K562 (cell line): ENCODE measurements around the gene GPRC5B. TPM values are rescaled to one million over a fixed set of nuclear protein-coding genes. Genes with fewer than 3 reads are reported as not detected.

Experiments
- ATAC-seq: fragments of 200-7000 bp; cut with Tn5 transposase; 3 replicates; pipeline ENCODE4 v1.9.1; 2020; ENCODE audit warnings: moderate library complexity
- BruUV-seq: library from RNA; stranded (reverse); fragments of 400-500 nt; replicated peaks from 2 replicates; lab custom pipeline; 2021; lab: Mats Ljungman, UMichigan
- CTCF ChIA-PET: fragments of 300-600 bp; formaldehyde crosslinking; extraction: SDS; loops from one replicate; lab custom pipeline; 2021; ENCODE audit warnings: low intra/inter-chr PET ratio; lab: Yijun Ruan, JAX
- POLR2A ChIA-PET: fragments of 300-600, 350-650 bp; sonication (Branson Sonifier 250); formaldehyde crosslinking; extraction: SDS; loops from one replicate; lab custom pipeline; 2021; ENCODE audit warnings: antibody characterized with exemption, inconsistent platforms; lab: Yijun Ruan, JAX
- DNase-seq, 4 experiments: peaks; one replicate each; pipeline versions ENCODE4 v3.0.0 to v3.0.0-alpha.2; 2011 to 2018; ENCODE audit warnings: low spot score in 3 of 4, mixed read lengths in 3 of 4; ENCODE audit errors: extremely low read depth in 1 of 4
- FAIRE-seq: peaks from 2 replicates; lab custom pipeline; 2011; peaks lifted over from hg19 to GRCh38; lab: Jason Lieb, UNC
- H2AFZ ChIP-seq: 2 replicates; pipeline ENCODE4 v1.6.0; 2011; ENCODE audit warnings: low read depth, low read length, control low read depth, inconsistent platforms
- H3K27ac ChIP-seq: fragments of 200-600 bp; 3 replicates; pipeline ENCODE4 v1.8.0; 2011; ENCODE audit warnings: low read depth, mild to moderate bottlenecking, control low read depth, inconsistent platforms, low read length, moderate library complexity, mixed read lengths; ENCODE audit errors: extremely low read depth
- H3K27me3 ChIP-seq, 2 experiments: fragments of 300-600 bp in 1 of 2; 2 replicates in 1 of 2; 3 replicates in 1 of 2; pipeline versions ENCODE4 v1.6.0 to v1.8.0; 2011; ENCODE audit warnings: inconsistent platforms in 2 of 2, low read length in 2 of 2, mild to moderate bottlenecking in 1 of 2, mixed read lengths in 1 of 2, moderate library complexity in 1 of 2; ENCODE audit not compliant: control insufficient read depth in 2 of 2, insufficient read depth in 2 of 2
- H3K36me3 ChIP-seq: fragments of 300-600 bp; 3 replicates; pipeline ENCODE4 v1.8.0; 2011; ENCODE audit warnings: mild to moderate bottlenecking, low read length, inconsistent platforms; ENCODE audit not compliant: control insufficient read depth, insufficient read depth
- H3K4me1 ChIP-seq, 2 experiments: fragments of 200-600 bp in 1 of 2; replicated peaks in 1 of 2; 2 replicates in 1 of 2; 3 replicates in 1 of 2; pipeline versions ENCODE4 v1.5.1 to v1.8.0; 2011; ENCODE audit warnings: inconsistent platforms in 2 of 2, low read length in 2 of 2, mild to moderate bottlenecking in 1 of 2, mixed read lengths in 1 of 2, moderate library complexity in 1 of 2; ENCODE audit not compliant: control insufficient read depth in 2 of 2, insufficient read depth in 2 of 2
- H3K4me2 ChIP-seq: 2 replicates; pipeline ENCODE4 v1.6.1; 2011; ENCODE audit warnings: low read length, control low read depth, inconsistent platforms, mixed read lengths; ENCODE audit not compliant: insufficient read depth
- H3K4me3 ChIP-seq: fragments of 200-600 bp; sonication (generic), shearing (Covaris generic); 2 replicates; pipeline ENCODE4 v1.5.1; 2016; ENCODE audit warnings: control low read depth, inconsistent platforms
- H3K79me2 ChIP-seq: fragments of 200-600 bp; 3 replicates; pipeline ENCODE4 v1.8.0; 2011; ENCODE audit warnings: low read length, inconsistent platforms; ENCODE audit not compliant: control insufficient read depth, insufficient read depth
- H3K9ac ChIP-seq, 2 experiments: 2 replicates each; pipeline versions ENCODE4 v1.6.0 to v1.6.1; 2011; ENCODE audit warnings: low read depth in 2 of 2, low read length in 2 of 2, control low read depth in 1 of 2, inconsistent platforms in 1 of 2, mild to moderate bottlenecking in 1 of 2, mixed read lengths in 1 of 2; ENCODE audit not compliant: insufficient read depth in 1 of 2
- H3K9me1 ChIP-seq: one replicate; pipeline ENCODE4 v1.6.0; 2011; ENCODE audit warnings: inconsistent platforms, mild to moderate bottlenecking, low read length, moderate library complexity; ENCODE audit not compliant: control insufficient read depth, insufficient read depth
- H3K9me3 ChIP-seq: replicated peaks from 2 replicates; pipeline ENCODE4 v1.5.1; 2011; ENCODE audit warnings: low read depth, low read length, inconsistent platforms; ENCODE audit not compliant: control insufficient read depth, insufficient read depth
- H4K20me1 ChIP-seq: replicated peaks from 2 replicates; pipeline ENCODE4 v1.6.1; 2011; ENCODE audit warnings: low read length, inconsistent platforms, mixed read lengths; ENCODE audit not compliant: control insufficient read depth, insufficient read depth
- CREB1 ChIP-seq, 2 experiments: sonication (generic) in 1 of 2; formaldehyde crosslinking in 1 of 2; IDR thresholded peaks; 2 replicates each; pipeline versions ENCODE4 v1.6.1 to v1.8.0; 2012 to 2022; ENCODE audit warnings: inconsistent platforms in 1 of 2, mild to moderate bottlenecking in 1 of 2, missing genetic modification reagents in 1 of 2, moderate library complexity in 1 of 2
- LEF1 ChIP-seq: fragments of 450-650 bp; IDR thresholded peaks from 2 replicates; pipeline ENCODE4 v1.6.1; 2016; ENCODE audit warnings: mild to moderate bottlenecking
- ZBTB8A ChIP-seq: fragments of 450-650 bp; IDR thresholded peaks from 2 replicates; pipeline ENCODE4 v1.6.1; 2018; ENCODE audit warnings: mild to moderate bottlenecking, moderate library complexity; ENCODE audit not compliant: partially characterized antibody
- whole genome bisulfite sequencing: fragments of 100-300 bp; shearing (Covaris generic); methylation state at CpG from one replicate; pipeline ENCODE4 v1.1.6; 2016; ENCODE audit warnings: low coverage, mixed read lengths; ENCODE audit not compliant: insufficient coverage; ENCODE audit errors: missing lambda C conversion rate; 5-methylcytosine and 5-hydroxymethylcytosine counted together
- in situ Hi-C: fragments of 300-500 bp; cut with MboI; formaldehyde crosslinking; loops from 4 replicates; pipeline ENCODE4 v1.15.0; 2018; ENCODE audit warnings: inconsistent platforms, mixed read lengths
- intact Hi-C: fragments of 100-400 bp; cut with micrococcal nuclease; formaldehyde crosslinking; loops from 2 replicates; pipeline ENCODE4 v1.14.2; 2022
- polyA plus RNA-seq, 8 experiments: library from polyadenylated mRNA; depleted of rRNA in 4 of 8; stranded (reverse) in 5 of 8; unstranded in 3 of 8; fragments of >200 nt; fragmentation: Nextera tagmentation in 2 of 8; fragmentation: Illumina TruSeq in 1 of 8; extraction: Ambion mirVana in 2 of 8; extraction: Trizol in 1 of 8; gene quantifications; 2 replicates each; pipeline versions ENCODE4 v1.2.1 to v1.2.3, GENCODE V29; 2011 to 2014; ENCODE audit warnings: inconsistent platforms in 1 of 8, missing spikeins in 1 of 8
- total RNA-seq, 7 experiments: library from RNA; depleted of rRNA in 6 of 7; stranded (reverse); fragments of >200 nt in 6 of 7; fragmentation: Illumina TruSeq in 2 of 7; extraction: Trizol in 2 of 7; gene quantifications; 2 replicates each; pipeline versions ENCODE4 v1.2.1 to v1.2.3, GENCODE V29; 2011 to 2021; ENCODE audit warnings: low replicate concordance in 1 of 7
- TF ChIP-seq, protein P1 (sequence below), 2 experiments: fragments of 450-650 bp; IDR thresholded peaks; 2 replicates each; pipeline ENCODE4 v1.6.1; 2016; ENCODE audit warnings: mild to moderate bottlenecking in 2 of 2, borderline replicate concordance in 1 of 2, low read depth in 1 of 2, moderate library complexity in 1 of 2
- TF ChIP-seq, protein P2 (sequence below), 3 experiments: fragments of 200-800 bp in 1 of 3; fragments of 250-450 bp in 1 of 3; fragments of 450-650 bp in 1 of 3; sonication (Bioruptor Pico) in 1 of 3; sonication (Bioruptor generic) in 1 of 3; formaldehyde crosslinking in 1 of 3; IDR thresholded peaks; 2 replicates each; pipeline versions ENCODE4 v1.6.1 to v1.8.0; 2016 to 2022; ENCODE audit warnings: mild to moderate bottlenecking in 2 of 3, missing genetic modification characterization in 2 of 3, missing compliant biosample characterization in 1 of 3, moderate library complexity in 1 of 3

The GPRC5B gene
- total and polyA plus RNA-seq, 9 of the 15 experiments (the other 6 are each of a cell fraction or from before 2014, with no cell fraction given) = 0.65 to 5.5 (median 1.3) TPM

DNA sequence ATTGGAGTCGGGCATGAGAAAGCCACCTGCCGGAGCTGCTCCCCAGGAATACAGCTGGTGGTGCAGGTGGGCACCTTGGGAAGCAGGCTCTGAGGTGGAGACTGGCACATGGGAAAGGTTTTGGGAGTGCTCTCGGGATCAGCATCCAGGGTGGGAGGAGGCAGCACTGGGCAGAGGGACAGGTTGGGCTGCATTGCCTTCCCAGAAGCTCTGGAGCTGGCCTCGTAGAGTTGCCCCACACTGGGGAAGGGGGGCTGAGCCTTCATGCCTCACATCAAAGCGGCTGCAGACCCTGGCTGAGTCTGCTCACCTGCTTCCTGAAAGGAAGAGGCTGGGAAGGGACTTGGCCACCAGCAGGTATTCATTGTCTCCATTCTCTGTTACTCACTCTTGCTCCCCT lies 13.5 kb upstream of the GPRC5B start:
- DNase-seq (no peak), FAIRE-seq (no peak), ATAC-seq (no peak)
- POLR2A ChIA-PET = no interaction called here
- in situ Hi-C loops = loop anchor here (5.0 to 25.0 kb wide), 2 partner anchors 489 to 511 kb away; no protein-coding TSS in a partner anchor
- Histone ChIP-seq H3K4me2 (no peak overlapping the region), H3K9ac (no peak overlapping the region; a peak in 1 of 4 replicates), H2AFZ (no peak overlapping the region), H3K9me3 (no peaks in the 10 kb centered on the region), H3K27ac (no peak overlapping the region), H3K36me3 (no peaks in the 10 kb centered on the region), H3K27me3 (peaks cover 0 to 27% of the 10 kb centered on the region in 2 experiments; a peak in 2 of 5 replicates), H3K4me1 (no peaks in the 10 kb centered on the region), H4K20me1 (no peaks in the 10 kb centered on the region), H3K9me1 (no peaks in the 10 kb centered on the region), H3K4me3 (no peak overlapping the region), H3K79me2 (no peaks in the 10 kb centered on the region)
- CTCF ChIA-PET = interaction anchor here (0.7 kb wide), 2 partner anchors 268 to 288 kb away, joined by 3 to 5 read pairs; no protein-coding TSS in a partner anchor
- TF ChIP-seq LEF1 = no peak
- TF ChIP-seq ZBTB8A = no peak
- TF ChIP-seq, protein P1, sequence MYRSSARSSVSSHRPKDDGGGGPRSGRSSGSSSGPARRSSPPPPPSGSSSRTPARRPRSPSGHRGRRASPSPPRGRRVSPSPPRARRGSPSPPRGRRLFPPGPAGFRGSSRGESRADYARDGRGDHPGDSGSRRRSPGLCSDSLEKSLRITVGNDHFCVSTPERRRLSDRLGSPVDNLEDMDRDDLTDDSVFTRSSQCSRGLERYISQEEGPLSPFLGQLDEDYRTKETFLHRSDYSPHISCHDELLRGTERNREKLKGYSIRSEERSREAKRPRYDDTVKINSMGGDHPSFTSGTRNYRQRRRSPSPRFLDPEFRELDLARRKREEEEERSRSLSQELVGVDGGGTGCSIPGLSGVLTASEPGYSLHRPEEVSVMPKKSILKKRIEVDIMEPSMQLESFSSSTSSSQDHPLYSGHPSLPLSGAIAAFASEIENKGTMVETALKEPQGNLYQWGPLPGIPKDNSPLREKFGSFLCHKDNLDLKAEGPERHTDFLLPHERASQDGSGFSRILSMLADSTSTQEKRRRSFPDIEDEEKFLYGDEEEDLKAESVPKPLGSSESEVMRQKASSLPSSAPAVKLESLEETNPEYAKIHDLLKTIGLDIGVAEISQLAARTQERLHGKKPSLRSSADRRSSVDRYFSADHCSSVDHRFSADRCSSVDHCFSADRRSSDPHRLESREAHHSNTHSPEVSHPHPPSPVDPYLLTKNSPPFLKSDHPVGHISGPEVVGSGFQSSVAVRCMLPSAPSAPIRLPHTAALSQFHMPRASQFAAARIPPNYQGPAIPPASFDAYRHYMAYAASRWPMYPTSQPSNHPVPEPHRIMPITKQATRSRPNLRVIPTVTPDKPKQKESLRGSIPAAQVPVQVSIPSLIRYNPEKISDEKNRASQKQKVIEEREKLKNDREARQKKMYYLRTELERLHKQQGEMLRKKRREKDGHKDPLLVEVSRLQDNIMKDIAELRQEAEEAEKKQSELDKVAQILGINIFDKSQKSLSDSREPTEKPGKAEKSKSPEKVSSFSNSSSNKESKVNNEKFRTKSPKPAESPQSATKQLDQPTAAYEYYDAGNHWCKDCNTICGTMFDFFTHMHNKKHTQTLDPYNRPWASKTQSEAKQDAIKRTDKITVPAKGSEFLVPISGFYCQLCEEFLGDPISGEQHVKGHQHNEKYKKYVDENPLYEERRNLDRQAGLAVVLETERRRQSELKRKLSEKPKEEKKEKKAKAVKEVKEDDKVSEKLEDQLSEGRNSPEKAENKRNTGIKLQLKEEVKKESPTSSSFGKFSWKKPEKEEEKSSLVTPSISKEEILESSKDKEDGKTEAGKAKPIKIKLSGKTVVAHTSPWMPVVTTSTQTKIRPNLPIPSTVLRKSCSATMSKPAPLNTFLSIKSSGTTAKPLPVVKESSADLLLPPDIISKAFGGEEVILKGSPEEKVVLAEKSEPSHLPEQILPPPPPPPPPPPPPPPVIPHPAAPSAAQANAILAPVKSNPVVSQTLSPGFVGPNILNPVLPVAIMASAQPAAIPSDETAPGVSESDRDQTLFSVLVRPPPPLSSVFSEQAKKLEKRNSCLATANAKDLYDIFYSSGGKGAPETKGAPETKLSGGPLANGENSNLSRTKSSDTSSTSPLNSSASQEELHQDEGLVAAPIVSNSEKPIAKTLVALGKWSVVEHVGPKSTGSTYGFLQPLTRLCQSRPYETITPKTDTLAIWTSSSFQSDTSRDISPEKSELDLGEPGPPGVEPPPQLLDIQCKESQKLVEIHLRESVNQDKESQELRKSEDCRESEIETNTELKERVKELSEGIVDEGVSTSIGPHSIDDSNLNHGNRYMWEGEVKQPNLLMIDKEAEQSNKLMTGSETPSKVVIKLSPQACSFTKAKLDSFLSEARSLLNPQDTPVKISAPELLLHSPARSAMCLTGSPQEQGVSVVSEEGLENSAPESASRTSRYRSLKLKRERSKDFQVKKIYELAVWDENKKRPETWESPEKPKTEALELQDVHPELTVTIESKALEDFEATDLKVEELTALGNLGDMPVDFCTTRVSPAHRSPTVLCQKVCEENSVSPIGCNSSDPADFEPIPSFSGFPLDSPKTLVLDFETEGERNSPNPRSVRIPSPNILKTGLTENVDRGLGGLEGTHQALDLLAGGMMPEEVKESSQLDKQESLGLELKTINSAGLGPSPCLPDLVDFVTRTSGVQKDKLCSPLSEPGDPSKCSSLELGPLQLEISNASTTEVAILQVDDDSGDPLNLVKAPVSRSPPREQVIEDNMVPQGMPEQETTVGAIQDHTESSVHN (IDR thresholded peaks at IDR 0.05; ENCODE audit: borderline replicate concordance in 1 of 2, low read depth in 1 of 2) = no peak
- TF ChIP-seq, protein P2, sequence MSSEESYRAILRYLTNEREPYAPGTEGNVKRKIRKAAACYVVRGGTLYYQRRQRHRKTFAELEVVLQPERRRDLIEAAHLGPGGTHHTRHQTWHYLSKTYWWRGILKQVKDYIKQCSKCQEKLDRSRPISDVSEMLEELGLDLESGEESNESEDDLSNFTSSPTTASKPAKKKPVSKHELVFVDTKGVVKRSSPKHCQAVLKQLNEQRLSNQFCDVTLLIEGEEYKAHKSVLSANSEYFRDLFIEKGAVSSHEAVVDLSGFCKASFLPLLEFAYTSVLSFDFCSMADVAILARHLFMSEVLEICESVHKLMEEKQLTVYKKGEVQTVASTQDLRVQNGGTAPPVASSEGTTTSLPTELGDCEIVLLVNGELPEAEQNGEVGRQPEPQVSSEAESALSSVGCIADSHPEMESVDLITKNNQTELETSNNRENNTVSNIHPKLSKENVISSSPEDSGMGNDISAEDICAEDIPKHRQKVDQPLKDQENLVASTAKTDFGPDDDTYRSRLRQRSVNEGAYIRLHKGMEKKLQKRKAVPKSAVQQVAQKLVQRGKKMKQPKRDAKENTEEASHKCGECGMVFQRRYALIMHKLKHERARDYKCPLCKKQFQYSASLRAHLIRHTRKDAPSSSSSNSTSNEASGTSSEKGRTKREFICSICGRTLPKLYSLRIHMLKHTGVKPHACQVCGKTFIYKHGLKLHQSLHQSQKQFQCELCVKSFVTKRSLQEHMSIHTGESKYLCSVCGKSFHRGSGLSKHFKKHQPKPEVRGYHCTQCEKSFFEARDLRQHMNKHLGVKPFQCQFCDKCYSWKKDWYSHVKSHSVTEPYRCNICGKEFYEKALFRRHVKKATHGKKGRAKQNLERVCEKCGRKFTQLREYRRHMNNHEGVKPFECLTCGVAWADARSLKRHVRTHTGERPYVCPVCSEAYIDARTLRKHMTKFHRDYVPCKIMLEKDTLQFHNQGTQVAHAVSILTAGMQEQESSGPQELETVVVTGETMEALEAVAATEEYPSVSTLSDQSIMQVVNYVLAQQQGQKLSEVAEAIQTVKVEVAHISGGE (CRISPR knock-in tag; IDR thresholded peaks at IDR 0.05) = no peak
- TF ChIP-seq CREB1 (IDR thresholded peaks at IDR 0.05) = no peak
- TF ChIP-seq CREB1 (CRISPR knock-in tag; IDR thresholded peaks at IDR 0.05) = no peak
- intact Hi-C loops = loop anchor here (2.0 kb wide), 1 partner anchor 485 kb away; no protein-coding TSS in a partner anchor
- 2% methylated on average over 5 of the region's 5 CpGs for whole genome bisulfite sequencing
- BruUV-seq = no TSS peak
